ENCODE data around the gene PPP2R1A. TPM values are rescaled to one million over a fixed set of nuclear protein-coding genes. Genes with fewer than 3 reads are reported as not detected.

PPP2R1A gene
- total RNA-seq, 1 donor from 2014 or later, result 332 TPM

- no peak overlapping the region for H3K27ac ChIP-seq (ENCODE audit: low read depth, low read length)
- H3K79me2 ChIP-seq (ENCODE audit: insufficient read depth, low read length), result peaks cover 97% of the 10 kb centered on the region
- FAIRE-seq, result no peak
These were observed 6.6 kb downstream of the PPP2R1A start for GRCh38 chr19:52196256-52196967.

GRCh38 chr19:52197964-52198363 is 8.1 kb downstream of the PPP2R1A start:
- H3K4me2 ChIP-seq (ENCODE audit: low read length), result no peak overlapping the region
- DNase-seq (ENCODE audit: low read depth) (no peak), FAIRE-seq (no peak)
- H3K36me3 Mint-ChIP-seq (ENCODE audit: low read depth, unreplicated experiment), result peaks cover 21% of the 10 kb centered on the region
- peaks cover 20% of the 10 kb centered on the region for H3K4me1 Mint-ChIP-seq (ENCODE audit: low read depth, unreplicated experiment)
- peaks cover 96% of the 10 kb centered on the region for H4K20me1 ChIP-seq (ENCODE audit: insufficient read depth, low read length)
- TF ChIP-seq CTCF (IDR thresholded peaks at IDR 0.05; ENCODE audit: insufficient read depth, low read depth, low read length), result no peak
- TF ChIP-seq EZH2 (IDR thresholded peaks at IDR 0.05; ENCODE audit: insufficient read depth, low read length), result no peak
- no peaks in the 10 kb centered on the region for H3K27me3 ChIP-seq (ENCODE audit: insufficient read depth, low read length)
- H3K27ac Mint-ChIP-seq (ENCODE audit: unreplicated experiment), result no peak overlapping the region
- no peak overlapping the region for H3K4me3 Mint-ChIP-seq (ENCODE audit: unreplicated experiment)
- H3K9ac ChIP-seq (ENCODE audit: low read length), result no peak overlapping the region
- peaks cover 38% of the 10 kb centered on the region for H3K36me3 ChIP-seq (ENCODE audit: insufficient read depth, low read length)
- H2AFZ ChIP-seq (ENCODE audit: low read depth, low read length), result no peak overlapping the region
- peaks cover 1% of the 10 kb centered on the region for H3K9me3 Mint-ChIP-seq (ENCODE audit: unreplicated experiment)
- H3K4me1 ChIP-seq (ENCODE audit: insufficient read depth, low read length), result peaks cover 11% of the 10 kb centered on the region
- no peak overlapping the region for H3K27ac ChIP-seq (ENCODE audit: low read depth, low read length)
- H3K27me3 Mint-ChIP-seq (ENCODE audit: low read depth, unreplicated experiment), result no peaks in the 10 kb centered on the region
- H3K79me2 ChIP-seq (ENCODE audit: insufficient read depth, low read length), result peaks cover 97% of the 10 kb centered on the region
- no peaks in the 10 kb centered on the region for H3K9me3 ChIP-seq (ENCODE audit: insufficient read depth, low read depth, low read length)
- no peak overlapping the region for H3K4me3 ChIP-seq (ENCODE audit: insufficient read depth, low read depth, low read length)

More at GRCh38 chr19:52196256-52196967, 6.6 kb downstream of the PPP2R1A start:
- DNase-seq (ENCODE audit: low read depth), result no peak
- Histone ChIP-seq H3K4me1 (ENCODE audit: insufficient read depth, low read length) (peaks cover 15% of the 10 kb centered on the region), H3K4me3 (ENCODE audit: insufficient read depth, low read depth, low read length) (no peak overlapping the region), H4K20me1 (ENCODE audit: insufficient read depth, low read length) (peaks cover 96% of the 10 kb centered on the region), H3K4me2 (ENCODE audit: low read length) (no peak overlapping the region), H3K36me3 (ENCODE audit: insufficient read depth, low read length) (peaks cover 26% of the 10 kb centered on the region), H2AFZ (ENCODE audit: low read depth, low read length) (no peak overlapping the region), H3K9ac (ENCODE audit: low read length) (no peak overlapping the region), H3K9me3 (ENCODE audit: insufficient read depth, low read depth, low read length) (no peaks in the 10 kb centered on the region), H3K27me3 (ENCODE audit: insufficient read depth, low read length) (no peaks in the 10 kb centered on the region)
- H3K9me3 Mint-ChIP-seq (ENCODE audit: unreplicated experiment), result peaks cover 1% of the 10 kb centered on the region
- peaks cover 21% of the 10 kb centered on the region for H3K36me3 Mint-ChIP-seq (ENCODE audit: low read depth, unreplicated experiment)
- H3K4me3 Mint-ChIP-seq (ENCODE audit: unreplicated experiment), result no peak overlapping the region
- H3K4me1 Mint-ChIP-seq (ENCODE audit: low read depth, unreplicated experiment), result peaks cover 27% of the 10 kb centered on the region
- H3K27ac Mint-ChIP-seq (ENCODE audit: unreplicated experiment), result no peak overlapping the region
- TF ChIP-seq CTCF (IDR thresholded peaks at IDR 0.05; ENCODE audit: insufficient read depth, low read depth, low read length), result no peak
- TF ChIP-seq EZH2 (IDR thresholded peaks at IDR 0.05; ENCODE audit: insufficient read depth, low read length), result no peak
- H3K27me3 Mint-ChIP-seq (ENCODE audit: low read depth, unreplicated experiment), result no peaks in the 10 kb centered on the region

- TF ChIP-seq EZH2 (IDR thresholded peaks at IDR 0.05; ENCODE audit: insufficient read depth, low read length), result no peak
- no peak for TF ChIP-seq CTCF (IDR thresholded peaks at IDR 0.05; ENCODE audit: insufficient read depth, low read depth, low read length)
- H3K4me2 ChIP-seq (ENCODE audit: low read length), result no peak overlapping the region
- peaks cover 24% of the 10 kb centered on the region for H3K36me3 Mint-ChIP-seq (ENCODE audit: low read depth, unreplicated experiment)
- H3K27me3 Mint-ChIP-seq (ENCODE audit: low read depth, unreplicated experiment), result no peaks in the 10 kb centered on the region
- peaks cover 97% of the 10 kb centered on the region for H3K79me2 ChIP-seq (ENCODE audit: insufficient read depth, low read length)
- peaks cover 18% of the 10 kb centered on the region for H3K4me1 Mint-ChIP-seq (ENCODE audit: low read depth, unreplicated experiment)
- H3K4me1 ChIP-seq (ENCODE audit: insufficient read depth, low read length), result peaks cover 11% of the 10 kb centered on the region
- H3K9me3 ChIP-seq (ENCODE audit: insufficient read depth, low read depth, low read length), result no peaks in the 10 kb centered on the region
- peaks cover 1% of the 10 kb centered on the region for H3K9me3 Mint-ChIP-seq (ENCODE audit: unreplicated experiment)
- H3K4me3 Mint-ChIP-seq (ENCODE audit: unreplicated experiment), result no peak overlapping the region
- H3K27me3 ChIP-seq (ENCODE audit: insufficient read depth, low read length), result no peaks in the 10 kb centered on the region
- no peak overlapping the region for H3K9ac ChIP-seq (ENCODE audit: low read length)
- FAIRE-seq, result no peak
- H4K20me1 ChIP-seq (ENCODE audit: insufficient read depth, low read length), result peaks cover 96% of the 10 kb centered on the region
- H3K4me3 ChIP-seq (ENCODE audit: insufficient read depth, low read depth, low read length), result no peak overlapping the region
- H3K27ac Mint-ChIP-seq (ENCODE audit: unreplicated experiment), result no peak overlapping the region
- DNase-seq (ENCODE audit: low read depth), result no peak
- no peak overlapping the region for H3K27ac ChIP-seq (ENCODE audit: low read depth, low read length)
- H2AFZ ChIP-seq (ENCODE audit: low read depth, low read length), result no peak overlapping the region
- H3K36me3 ChIP-seq (ENCODE audit: insufficient read depth, low read length), result peaks cover 40% of the 10 kb centered on the region
These were observed 8.8 kb downstream of the PPP2R1A start for GRCh38 chr19:52198678-52199077.

Measured in astrocyte (in vitro differentiated cells and primary cell).